Ovary (tissue), 3 donors: ENCODE data around the gene ABCA4.

ENCODE experiments used
- CTCF ChIP-seq, 3 donors: fragments of 450-650 bp in 2 of 3; fragments of 200-600 bp in 1 of 3; IDR thresholded peaks; one replicate each; pipeline versions ENCODE4 v1.5.1 to v1.8.0; 2016 to 2022; ENCODE audit warnings: antibody characterized with exemption in 3 of 3, mild to moderate bottlenecking in 1 of 3
- EP300 ChIP-seq: sonication (generic); formaldehyde crosslinking; IDR thresholded peaks from one replicate; pipeline ENCODE4 v1.6.1; 2017; ENCODE audit warnings: antibody characterized with exemption
- donor health status: DM: no; HTN: no; CAD: no.

DNA sequence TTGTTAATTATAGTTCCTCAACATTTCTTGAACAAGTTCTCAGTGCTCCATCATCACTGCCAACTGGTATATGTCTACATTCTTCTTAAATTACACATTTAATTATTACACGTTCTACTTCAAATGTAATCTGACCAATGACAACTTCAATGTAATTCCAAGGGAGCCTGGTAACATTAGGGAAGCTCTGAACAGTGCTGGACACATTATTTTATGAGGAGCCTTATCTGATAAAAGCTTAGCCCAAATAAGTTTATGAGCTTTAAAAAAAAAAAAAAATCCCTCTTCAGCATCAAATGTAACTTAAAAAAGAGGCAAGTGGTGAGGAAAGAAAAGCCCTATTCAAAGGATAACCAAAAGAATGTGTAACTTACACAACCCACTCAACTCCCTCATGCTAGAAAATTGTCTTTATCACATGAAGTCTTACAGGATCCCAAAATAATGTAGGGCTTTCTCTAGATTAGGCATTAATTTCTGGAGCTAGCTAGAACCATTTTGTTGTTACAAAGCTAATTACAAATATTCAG, 35.2 kb upstream of the ABCA4 start:
- no peak for TF ChIP-seq CTCF (IDR thresholded peaks at IDR 0.05)
- TF ChIP-seq EP300, result no peak
